ENCODE data around the gene GKN2.

GRCh38 chr2:68977453-68977852 lies 24.8 kb upstream of the GKN2 start:
- TF ChIP-seq CTCF (IDR thresholded peaks at IDR 0.05) = no peak
- no peak for TF ChIP-seq EZH2 (IDR thresholded peaks at IDR 0.05; ENCODE audit: borderline replicate concordance, insufficient read depth, low read depth, low read length, poor library complexity, severe bottlenecking)

Data from B cell (primary cell).